ENCODE measurements around the gene FOXRED2. TPM values are rescaled to one million over a fixed set of nuclear protein-coding genes. Genes with fewer than 3 reads are reported as not detected.
"Not testable (repeated sequence)": the region's sequence is repeated elsewhere in the genome, so short reads cannot be mapped to it uniquely, and the experiment has no call there.

FOXRED2 gene
- polyA plus RNA-seq, 4 donors, result 23.0 to 29.7 (median 26.4) TPM

GRCh38 chr22:36452978-36453607, 53.7 kb downstream of the FOXRED2 start:
- DNase-seq (ENCODE audit: low read depth in 4 of 4, low spot score in 3 of 4), result not testable (repeated sequence)

DNA sequence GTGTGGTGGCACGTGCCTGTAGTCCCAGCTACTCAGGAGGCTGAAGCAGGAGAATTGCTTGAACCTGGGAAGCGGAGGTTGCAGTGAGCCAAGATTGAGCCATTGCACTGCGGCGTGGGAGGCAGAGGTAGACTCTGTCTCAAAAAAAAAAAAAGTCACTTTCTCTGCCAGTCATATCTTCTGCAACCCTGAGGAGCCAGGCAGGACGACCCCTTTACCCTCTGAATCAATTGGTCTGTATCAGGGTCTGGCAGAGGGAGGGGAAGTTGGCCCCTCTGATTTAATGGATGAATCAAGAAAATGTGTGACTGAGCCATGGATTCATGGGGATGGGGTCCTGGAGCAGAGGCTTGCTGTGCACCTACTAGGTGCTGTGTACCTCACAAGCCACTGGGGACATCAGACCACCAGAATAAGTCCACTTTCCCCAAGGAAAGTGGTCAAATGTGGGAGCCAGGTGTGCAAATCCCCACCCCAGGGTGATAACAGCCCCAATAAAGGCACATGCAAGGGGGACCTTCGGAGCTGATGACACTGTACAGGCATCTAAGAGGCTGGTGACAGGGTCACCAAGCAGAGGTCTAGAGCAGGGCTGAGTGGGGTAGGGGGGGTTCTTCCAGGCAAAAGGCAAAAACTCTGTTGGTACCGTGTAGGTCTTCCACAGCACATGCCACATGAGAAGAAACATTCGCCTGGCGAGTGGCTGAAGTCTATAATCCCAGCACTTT, 54.4 kb downstream of the FOXRED2 start:
- DNase-seq (ENCODE audit: low read depth in 4 of 4, low spot score in 3 of 4), result no peak

DNA sequence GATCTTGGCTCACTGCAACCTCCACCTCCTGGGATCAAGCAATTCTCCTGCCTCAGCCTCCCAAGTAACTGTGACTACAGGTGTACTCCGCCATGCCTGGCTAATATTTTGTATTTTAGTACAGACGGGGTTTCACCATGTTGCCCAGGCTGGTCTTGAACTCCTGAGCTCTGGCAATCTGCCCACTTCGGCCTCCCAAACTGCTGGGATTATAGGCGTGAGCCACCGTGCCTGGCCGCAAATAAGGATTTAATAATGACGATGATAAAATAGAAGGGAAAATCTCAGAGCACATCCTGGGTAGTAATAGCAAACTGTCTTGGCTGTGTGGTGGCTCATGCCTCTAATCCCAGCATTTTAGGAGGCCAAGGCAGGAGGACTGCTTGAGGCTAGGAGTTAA, 55.9 kb downstream of the FOXRED2 start:
- not testable (repeated sequence) for DNase-seq (ENCODE audit: low read depth in 4 of 4, low spot score in 3 of 4)

DNA sequence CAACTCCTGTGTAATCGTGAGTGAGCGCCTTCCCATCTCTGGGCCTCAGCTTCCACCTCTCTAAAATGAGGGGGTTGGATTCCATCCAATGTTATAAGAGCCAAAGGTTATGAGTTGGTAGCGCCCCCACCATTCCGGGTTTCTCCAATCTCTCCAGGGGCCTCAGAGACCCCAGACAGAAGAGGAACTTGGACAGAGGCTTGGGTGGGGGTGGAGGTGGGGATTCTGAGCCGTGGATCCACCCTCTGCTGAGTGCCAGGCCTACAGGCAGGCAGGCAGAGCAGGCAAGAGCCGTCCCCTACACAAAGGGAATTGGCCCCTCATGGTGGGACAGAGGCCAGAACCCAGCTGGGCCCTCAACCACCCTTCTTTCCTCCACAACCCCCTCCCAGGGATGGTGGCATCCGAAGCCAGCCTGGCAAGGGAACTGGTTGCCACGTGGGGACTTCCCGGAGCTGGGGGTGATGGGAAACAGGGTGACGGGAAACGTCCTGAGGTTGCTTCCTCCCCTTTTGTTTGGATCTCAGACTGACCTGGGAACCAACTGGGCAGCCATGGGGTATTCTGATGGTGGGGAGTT, 57.2 kb downstream of the FOXRED2 start:
- no peak for DNase-seq (ENCODE audit: low read depth in 4 of 4, low spot score in 3 of 4)

DNA sequence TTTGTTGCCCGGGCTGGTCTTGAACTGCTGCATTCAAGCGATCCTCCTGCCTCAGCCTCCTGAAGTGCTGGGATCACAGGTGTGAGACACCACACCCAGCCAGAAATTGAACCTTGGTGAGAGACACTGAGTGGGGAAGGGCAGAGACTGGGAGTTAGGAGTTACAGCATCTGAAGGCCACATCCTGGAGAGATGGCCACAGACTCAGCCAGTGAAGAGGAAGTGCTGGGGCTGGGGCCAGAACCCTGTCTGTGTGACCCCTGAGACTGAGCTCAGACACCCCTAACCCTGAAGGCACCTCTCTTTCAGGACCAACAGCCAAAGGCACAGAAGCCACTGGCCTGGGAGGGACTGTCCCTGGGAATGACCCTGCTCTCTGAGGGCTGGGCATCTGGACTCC, 59.2 kb downstream of the FOXRED2 start:
- no peak for DNase-seq (ENCODE audit: low read depth in 4 of 4, low spot score in 3 of 4)

DNA sequence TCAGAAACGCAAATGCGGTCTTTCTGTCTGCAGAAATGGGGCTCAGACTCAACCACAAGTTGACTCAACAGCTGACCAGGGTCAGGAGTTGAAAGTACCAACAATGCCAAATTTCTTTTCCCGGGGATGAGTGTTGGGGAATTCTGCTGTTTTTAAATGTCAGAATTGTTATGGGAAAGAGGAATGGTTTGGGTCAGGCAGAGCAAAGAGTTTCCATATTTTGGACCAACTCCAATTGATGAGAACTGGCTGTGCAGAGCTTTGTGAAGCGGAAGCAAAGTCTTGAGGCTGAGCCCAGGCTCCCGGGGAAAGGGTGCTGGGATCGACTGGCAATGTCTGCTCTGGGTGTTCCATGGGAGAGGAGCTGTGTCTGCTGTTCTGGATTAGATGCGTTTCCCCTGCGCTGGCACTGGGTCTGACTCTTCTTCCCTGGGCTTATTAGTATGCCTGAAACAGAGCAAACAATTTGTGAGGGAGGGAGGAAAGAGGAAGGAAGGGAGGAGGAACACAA, 61.6 kb downstream of the FOXRED2 start:
- DNase-seq (ENCODE audit: low read depth in 4 of 4, low spot score in 3 of 4), result no peak

GRCh38 chr22:36443198-36443770, 63.6 kb downstream of the FOXRED2 start:
- DNase-seq (ENCODE audit: low read depth in 4 of 4, low spot score in 3 of 4), result no peak

- DNase-seq (ENCODE audit: low read depth in 4 of 4, low spot score in 3 of 4), result no peak
These were observed 64.2 kb downstream of the FOXRED2 start for GRCh38 chr22:36442506-36443197.

- no peak for DNase-seq (ENCODE audit: low read depth in 4 of 4, low spot score in 3 of 4)
These were observed 66.3 kb downstream of the FOXRED2 start for GRCh38 chr22:36440429-36441002.

DNA sequence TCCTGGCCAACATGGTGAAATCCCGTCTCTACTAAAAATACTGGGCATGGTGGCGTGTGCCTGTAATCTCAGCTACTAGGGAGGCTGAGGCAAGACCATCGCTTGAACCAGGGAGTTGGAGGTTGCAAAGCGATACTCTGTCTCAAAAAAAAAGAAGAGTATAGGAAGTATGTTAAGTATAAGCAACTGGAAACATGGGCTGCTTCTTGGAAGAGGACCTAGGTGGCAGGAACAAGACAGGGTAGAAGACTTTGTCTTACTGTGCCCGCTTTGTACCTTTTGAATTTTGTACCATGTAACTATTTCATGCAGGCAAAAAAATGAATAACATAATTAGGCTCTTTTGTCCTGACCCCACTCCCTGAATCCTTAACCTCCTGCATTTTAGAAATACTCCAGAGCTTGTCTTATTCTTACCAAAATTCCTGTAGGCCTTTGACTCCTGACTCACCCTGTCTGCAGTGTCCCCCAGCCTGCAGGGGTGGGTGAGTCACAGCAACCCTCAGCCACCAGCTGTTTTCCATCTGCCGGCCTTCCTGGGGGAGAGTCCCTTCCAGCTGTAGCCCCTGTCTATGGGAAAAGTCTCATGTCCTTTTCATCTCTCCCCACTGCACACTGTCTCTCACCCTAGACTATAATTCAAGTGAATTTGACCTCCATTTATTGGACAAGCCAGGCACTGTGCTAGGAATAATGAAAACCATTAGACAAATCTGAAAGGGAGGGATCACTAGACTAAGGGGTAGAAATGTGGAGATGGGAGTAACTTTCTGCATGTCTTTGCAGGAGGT, 67.2 kb downstream of the FOXRED2 start:
- no peak for DNase-seq (ENCODE audit: low read depth in 4 of 4, low spot score in 3 of 4)

Other genes starting within 250 kb of the FOXRED2 start
- gene MYH9, start 119.1 kb downstream of the FOXRED2 start, polyA plus RNA-seq (ENCODE audit: insufficient read length in 4 of 4), result 100 to 1,000 TPM; 131 to 293 (median 286) TPM
- gene TXN2, start 25.4 kb downstream of the FOXRED2 start, polyA plus RNA-seq (ENCODE audit: insufficient read length in 4 of 4), result 100 to 1,000 TPM; 106 to 133 (median 125) TPM
- 100 to 1,000 TPM; 194 to 296 (median 262) TPM for gene EIF3D, start 22.1 kb upstream of the FOXRED2 start, polyA plus RNA-seq (ENCODE audit: insufficient read length in 4 of 4)
- not detected for gene CACNG2, start 196.7 kb upstream of the FOXRED2 start, polyA plus RNA-seq (ENCODE audit: insufficient read length in 4 of 4)